H1 (cell line): ENCODE data around the gene GBE1. TPM values are rescaled to one million over a fixed set of nuclear protein-coding genes. Genes with fewer than 3 reads are reported as not detected.

Experiments
- BACH1 ChIP-seq: IDR thresholded peaks from 2 replicates; pipeline ENCODE4 v1.6.1; 2012; ENCODE audit warnings: low read length, improper control_type of control experiment
- BCL11A ChIP-seq, 2 experiments: IDR thresholded peaks; one replicate each; pipeline ENCODE4 v1.6.1; 2011; ENCODE audit warnings: low read depth in 2 of 2, low read length in 2 of 2, mild to moderate bottlenecking in 2 of 2
- CEBPB ChIP-seq: IDR thresholded peaks from 2 replicates; pipeline ENCODE4 v1.6.1; 2012; ENCODE audit warnings: low read depth, low read length
- CHD1 ChIP-seq: IDR thresholded peaks from 2 replicates; pipeline ENCODE4 v1.6.1; 2012; ENCODE audit warnings: low read depth, low read length, improper control_type of control experiment
- CHD7 ChIP-seq: fragments of 300-600 bp; sonication (generic); IDR thresholded peaks from 2 replicates; pipeline ENCODE4 v1.7.1; 2012; ENCODE audit warnings: low read length, moderate library complexity, mild to moderate bottlenecking, inconsistent platforms; ENCODE audit not compliant: insufficient replicate concordance
- CTBP2 ChIP-seq: IDR thresholded peaks from 2 replicates; pipeline ENCODE4 v1.7.0; 2011; ENCODE audit warnings: borderline replicate concordance, mild to moderate bottlenecking, moderate library complexity, mixed read lengths, low read length; ENCODE audit not compliant: insufficient read depth, insufficient read length
- E2F6 ChIP-seq: IDR thresholded peaks from 2 replicates; pipeline ENCODE4 v1.6.1; 2012; ENCODE audit warnings: inconsistent platforms
- NANOG ChIP-seq: IDR thresholded peaks from 2 replicates; pipeline ENCODE4 v1.6.1; 2011; ENCODE audit warnings: low read length, low read depth, mild to moderate bottlenecking, inconsistent platforms; ENCODE audit not compliant: insufficient read depth, poor library complexity, severe bottlenecking
- POU5F1 ChIP-seq: IDR thresholded peaks from 2 replicates; pipeline ENCODE4 v1.6.1; 2011; ENCODE audit warnings: low read depth, mild to moderate bottlenecking, low read length, moderate library complexity
- SP1 ChIP-seq: IDR thresholded peaks from 2 replicates; pipeline ENCODE4 v1.6.1; 2011; ENCODE audit warnings: low read depth, low read length
- SP4 ChIP-seq: IDR thresholded peaks from 2 replicates; pipeline ENCODE4 v1.6.1; 2012; ENCODE audit warnings: low read length, inconsistent platforms
- TCF12 ChIP-seq: IDR thresholded peaks from 2 replicates; pipeline ENCODE4 v1.6.1; 2011; ENCODE audit warnings: low read depth, mild to moderate bottlenecking, low read length
- polyA plus RNA-seq, 7 experiments: library from polyadenylated mRNA; depleted of rRNA in 3 of 7; stranded (reverse) in 5 of 7; unstranded in 2 of 7; fragments of >200 nt in 5 of 7; fragments of 200-250 nt in 2 of 7; gene quantifications; 1 replicate in 5 of 7; 2 replicates in 1 of 7; 4 replicates in 1 of 7; pipeline versions ENCODE4 v1.2.1 to v1.2.3, GENCODE V29; 2011 to 2013; ENCODE audit warnings: missing spikeins in 2 of 7, mixed read lengths in 2 of 7
- total RNA-seq: library from RNA; stranded (reverse); fragmentation: NEBNext Ultra II Directional; extraction: Animal tissue kit (Norgen Biotek cat#: 25700); gene quantifications from 2 replicates; pipeline ENCODE4 v1.2.1, GENCODE V29; 2021

The GBE1 gene
- total and polyA plus RNA-seq, 2 of the 8 experiments (the other 6 are each of a cell fraction or from before 2014, with no cell fraction given), result 3.3 to 7.3 TPM

DNA sequence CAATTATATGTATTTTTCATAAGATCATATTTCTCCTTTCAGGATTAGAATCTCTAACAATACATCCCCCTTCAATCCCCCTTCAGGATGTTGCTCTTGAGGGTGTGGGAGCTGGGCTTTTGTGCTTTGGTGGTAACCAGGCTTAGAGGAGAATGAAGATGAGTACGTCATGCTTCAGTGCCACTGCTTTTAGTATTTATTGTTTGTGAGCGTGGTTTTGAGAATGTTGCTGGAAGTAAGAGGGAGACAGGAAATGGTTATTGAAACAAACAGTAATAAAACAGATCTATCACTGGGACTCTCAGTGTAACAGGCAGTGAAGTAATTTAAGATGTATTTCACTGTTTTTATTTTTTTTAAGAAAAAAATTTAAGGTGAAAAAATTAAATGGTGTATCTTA lies 35.3 kb downstream of the GBE1 start (continued):
- TF ChIP-seq CHD7, result no peak
- TF ChIP-seq SP4, result no peak
- TF ChIP-seq CEBPB, result no peak
- TF ChIP-seq NANOG, result no peak
- no peak for TF ChIP-seq TCF12
- no peak for TF ChIP-seq POU5F1
- no peak for TF ChIP-seq BCL11A (IDR thresholded peaks at IDR 0.05; ENCODE audit: low read depth in 2 of 2, low read length in 2 of 2)
- TF ChIP-seq E2F6, result no peak
- TF ChIP-seq CTBP2, result no peak
- TF ChIP-seq SP1, result no peak
- TF ChIP-seq BACH1, result no peak
- TF ChIP-seq CHD1, result no peak
